NCI-H2196 treated with DMSO at 0.1 percent for 48 hours (cell line): Measurements from ENCODE around the gene KRT3.

Source experiments
- DNase-seq: peaks from one replicate; lab custom pipeline; 2025; ENCODE audit not compliant: unreplicated experiment; lab: John Stamatoyannopoulos, UW

Gene KRT3

DNA sequence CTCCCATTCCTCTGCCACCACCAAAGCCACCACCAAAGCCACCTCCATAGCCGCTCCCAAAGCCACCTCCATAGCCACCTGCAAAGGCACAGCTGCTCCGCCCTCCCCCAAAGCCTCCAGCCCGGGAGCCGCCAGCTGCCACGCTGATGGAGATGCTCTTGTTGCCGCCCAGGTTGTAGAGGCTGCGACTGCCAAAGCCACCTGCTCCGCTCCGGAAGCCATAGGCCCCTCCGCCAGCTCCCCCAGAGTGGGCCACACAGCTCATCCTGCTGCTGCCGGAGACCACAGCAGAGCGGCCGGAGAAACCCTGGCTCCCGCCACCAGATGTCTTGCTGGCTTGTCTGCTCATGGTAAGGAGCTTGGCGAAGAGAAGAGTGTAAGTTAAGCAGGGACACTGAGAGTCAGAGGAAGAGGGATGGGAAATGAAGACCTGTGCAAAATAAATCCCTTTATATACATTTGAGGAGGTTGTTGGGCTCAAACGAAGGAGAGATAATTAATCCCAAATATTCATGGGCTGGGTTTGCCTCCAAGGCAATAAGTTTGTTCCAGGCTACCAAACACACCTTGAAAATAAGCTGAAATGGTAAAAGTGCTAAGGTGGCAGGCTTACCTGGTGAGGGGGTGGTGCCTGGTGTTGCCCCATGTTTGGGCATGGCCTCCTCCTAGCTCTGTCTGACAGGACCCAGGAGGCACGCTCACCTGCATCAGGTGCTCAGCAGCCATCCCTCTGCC is at the start of gene KRT3:
KRT3 (minus strand) TSS at position 424 of the 735 bp plus-strand sequence; CDS start at position 349, 75 bp downstream.
- no peak for DNase-seq

GRCh38 chr12:52844386-52844785 is 48.5 kb upstream of the KRT3 start:
- no peak for DNase-seq

DNA sequence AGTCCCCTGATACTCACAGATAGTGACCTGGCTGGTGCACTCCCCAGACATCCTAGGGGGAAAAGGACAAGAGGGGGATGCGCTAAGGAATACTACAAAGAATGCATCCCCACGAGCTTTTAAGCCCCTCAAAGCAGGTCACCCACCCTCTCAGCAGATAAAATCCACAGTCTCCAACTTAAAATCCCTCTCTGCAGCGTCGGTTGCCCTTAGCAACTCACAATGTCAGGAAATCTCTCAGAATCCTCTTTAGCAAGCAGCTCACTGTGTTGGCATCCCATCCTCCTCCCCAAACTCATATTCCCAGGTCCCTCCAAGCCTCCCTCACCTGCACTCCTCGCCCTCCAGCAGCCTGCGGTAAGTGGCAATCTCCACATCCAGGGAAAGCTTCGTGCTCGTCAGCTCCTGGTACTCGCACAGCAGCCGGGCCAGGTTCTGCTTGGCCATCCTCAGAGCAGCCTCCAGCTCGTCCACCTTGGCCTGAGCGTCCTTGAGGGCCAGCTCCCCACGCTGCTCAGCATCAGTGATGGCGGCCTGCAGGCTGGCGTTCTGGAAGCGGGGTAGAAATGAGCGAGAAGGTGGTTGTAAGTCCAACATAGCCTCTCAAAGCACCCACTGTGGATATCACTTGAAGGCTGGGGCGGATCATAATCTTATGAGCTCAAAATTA is 43.7 kb upstream of the KRT3 start:
- no peak for DNase-seq

GRCh38 chr12:52838609-52839435 is 42.9 kb upstream of the KRT3 start:
- no peak for DNase-seq

DNA sequence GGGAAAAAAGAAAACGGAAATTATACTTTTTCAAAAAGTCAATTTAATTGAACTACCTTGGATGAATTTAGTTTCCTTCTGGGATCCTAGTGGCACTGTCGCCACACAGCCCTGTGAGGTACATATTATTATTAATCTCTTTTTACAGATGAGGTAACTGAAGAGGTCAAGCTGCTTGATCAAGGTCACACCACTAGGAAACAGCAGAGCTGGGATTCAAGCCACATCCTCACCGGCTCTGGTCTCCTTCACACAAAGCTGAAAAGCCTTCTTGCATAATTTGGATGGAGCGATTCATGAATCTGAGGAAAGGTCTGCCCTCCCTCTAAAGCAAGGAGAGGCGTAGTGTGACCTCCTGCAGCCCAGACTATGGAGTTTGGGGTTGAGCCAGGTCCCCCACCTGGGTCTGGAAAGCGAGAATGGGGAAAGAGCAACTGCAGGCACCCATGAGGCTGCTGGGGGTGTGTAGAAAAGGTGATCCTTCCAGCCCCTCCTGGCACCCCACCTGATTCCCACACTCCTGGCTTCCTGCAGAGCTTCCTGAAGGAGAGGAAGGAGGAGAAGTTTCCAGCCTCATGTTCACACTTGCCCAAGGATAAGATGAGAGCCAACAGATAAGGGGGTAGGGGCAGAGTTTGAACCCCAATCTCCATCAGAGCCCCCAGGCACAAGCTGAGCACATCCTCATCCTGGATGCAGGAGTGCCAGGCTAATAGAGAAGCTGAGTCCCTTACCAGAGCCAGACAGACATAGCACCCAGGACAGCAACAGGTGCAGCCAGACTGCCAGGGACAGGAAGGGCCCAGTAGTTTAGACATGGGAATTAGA is 42.1 kb upstream of the KRT3 start:
- DNase-seq, result no peak

DNA sequence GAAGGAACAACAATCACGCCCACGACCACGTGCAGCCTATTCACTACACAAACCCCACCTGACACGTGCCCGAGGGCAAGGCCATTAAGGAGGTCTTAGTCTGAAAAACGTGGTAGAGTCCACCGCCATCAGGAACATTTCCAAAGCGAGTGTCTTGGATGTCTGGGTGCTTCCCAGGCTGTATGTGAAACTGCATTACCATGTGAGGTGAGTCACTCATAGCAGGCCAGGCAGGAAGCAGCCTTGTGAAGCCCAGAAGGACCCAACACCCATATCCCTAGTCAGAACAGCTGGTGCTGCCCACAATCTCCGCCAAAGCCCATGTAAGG is 41.5 kb upstream of the KRT3 start:
- DNase-seq, result no peak

- no peak for DNase-seq
Measured at GRCh38 chr12:52836491-52837412, 40.8 kb upstream of the KRT3 start.

GRCh38 chr12:52836042-52836466 is 40.1 kb upstream of the KRT3 start:
- no peak for DNase-seq

DNA sequence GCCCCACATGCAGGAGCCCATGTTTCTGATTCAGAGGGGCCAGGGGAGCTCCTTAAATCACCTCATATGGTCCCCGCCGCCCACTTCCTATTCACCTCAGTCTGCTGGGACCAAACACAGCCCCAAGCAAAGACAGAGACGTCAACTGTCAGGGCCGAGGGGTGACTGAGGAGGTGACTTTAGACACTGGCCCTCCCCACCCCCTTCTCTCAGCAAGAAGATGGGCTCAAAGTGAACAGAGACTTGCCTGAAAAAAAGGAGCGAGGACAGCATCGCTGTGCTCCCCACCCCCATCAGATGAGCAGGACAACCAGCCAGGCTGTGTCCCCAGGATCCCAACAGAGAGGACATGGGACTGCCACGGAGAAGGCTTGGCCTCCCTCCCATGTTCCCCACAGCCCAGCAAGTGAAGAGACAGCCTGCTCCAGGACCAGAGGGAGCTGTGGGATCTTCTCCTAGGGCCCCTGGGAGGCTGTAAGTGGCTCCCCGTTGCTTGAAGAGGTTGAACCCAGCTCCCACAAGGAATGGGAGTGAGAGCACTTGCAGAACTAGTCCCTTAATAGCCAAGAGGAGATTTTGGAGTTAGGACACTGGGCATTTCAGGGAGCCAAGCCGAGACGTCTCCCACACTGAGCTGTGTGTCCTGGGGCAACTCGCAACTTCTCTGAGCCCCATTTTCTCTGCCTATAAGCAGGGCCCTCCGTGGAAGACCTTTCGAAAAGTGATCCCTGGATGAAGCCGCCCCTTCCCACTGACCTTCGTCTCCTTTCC is 39.5 kb upstream of the KRT3 start:
- no peak for DNase-seq

DNA sequence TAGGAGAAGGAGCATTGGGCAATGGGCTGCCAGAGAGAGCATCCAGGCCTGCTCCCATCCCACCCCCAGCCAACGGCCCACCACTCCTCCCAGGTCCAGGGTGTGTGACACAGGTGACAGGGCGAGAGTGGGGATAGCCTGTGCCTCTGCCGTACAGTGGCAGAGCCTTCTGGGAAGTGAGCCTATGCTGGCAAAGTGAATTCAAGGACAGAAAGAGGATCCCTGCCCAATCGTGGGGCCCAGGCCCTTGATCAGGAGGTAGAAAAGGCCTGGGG is 38.7 kb upstream of the KRT3 start:
- DNase-seq, result no peak

DNA sequence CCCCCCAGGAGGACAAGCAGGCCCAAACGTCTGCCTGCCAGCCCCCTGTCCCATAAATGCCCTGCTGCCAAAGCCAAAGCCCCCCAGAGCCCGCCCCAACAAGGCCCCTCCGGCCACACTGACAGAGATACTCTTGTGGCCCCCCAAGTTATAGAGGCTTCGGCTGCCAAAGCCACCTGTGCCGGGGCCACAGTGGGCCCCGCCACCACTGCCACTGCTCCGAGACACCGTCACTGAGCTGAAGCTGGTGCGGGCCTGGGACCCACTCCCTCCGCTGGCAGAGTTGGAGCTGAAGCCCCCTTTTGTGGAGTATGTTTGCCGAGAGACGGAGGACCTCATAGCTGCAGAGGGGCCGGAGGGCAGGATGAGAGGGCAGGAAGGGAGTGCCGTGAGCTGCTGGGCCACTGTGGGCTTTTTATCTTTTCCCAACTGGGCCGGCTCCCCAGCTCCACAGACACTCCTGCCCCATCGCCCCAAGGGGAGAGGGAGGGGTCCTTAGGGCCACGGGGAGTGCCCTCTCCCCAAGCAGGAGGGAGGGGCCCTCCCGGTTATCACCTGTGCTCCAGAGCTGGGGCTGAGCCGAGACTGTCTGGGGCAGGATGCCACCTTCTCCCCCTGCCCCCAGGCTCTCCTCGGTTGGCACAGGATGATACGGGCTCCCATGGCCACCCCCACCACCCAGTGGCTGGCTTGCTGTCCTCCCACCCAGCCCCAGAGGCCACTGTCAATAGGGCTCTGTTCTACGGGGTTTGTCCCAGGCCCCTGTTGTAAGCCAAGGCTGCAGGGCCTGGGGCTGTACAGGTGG is 38.2 kb upstream of the KRT3 start, which contains the start of gene KRT79:
KRT79 (minus strand) TSS at position 390 of the 805 bp plus-strand sequence; CDS start at position 339, 51 bp downstream.
- DNase-seq, result no peak

DNA sequence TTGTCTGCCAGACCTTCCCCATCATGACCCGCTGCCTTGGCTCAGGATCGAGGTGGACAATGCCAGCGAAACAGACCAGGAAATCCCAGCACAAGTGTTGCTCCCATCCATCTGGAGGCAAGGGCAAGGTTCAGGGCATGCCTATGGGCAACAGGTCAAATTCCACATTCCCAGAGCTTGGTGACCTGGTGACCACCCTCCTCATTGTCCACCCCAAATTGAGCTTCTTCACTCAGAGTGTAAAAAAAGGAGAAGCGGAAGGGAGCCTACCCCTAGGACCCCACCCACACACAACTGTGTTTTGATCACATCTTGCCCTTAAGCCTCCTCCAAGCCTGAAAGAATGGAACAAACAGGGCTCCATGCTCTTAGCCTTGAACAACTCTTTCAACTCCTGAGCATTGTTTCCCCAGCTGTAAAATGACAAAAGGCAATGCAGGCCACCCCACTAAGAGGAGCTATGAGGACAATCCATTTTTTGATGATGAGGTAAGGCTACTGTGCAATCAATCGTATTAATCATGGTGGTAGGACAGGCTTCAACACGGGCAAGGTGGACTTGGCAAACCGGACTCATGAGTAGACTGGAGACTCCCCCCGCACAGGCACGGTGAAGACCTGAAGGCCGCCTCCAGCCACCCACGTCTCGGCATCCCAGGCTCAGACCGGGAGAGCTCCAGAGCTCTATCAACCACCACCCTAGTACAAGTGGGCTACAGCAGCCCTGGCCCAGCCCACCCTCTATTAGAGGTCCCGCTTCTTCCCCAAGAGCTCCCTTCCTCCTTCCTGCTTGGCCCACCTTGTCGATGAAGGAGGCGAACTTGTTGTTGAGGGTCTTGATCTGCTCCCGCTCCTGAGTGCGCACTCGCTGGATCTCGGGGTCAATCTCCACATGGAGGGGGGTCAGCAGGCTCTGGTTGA is 37.3 kb upstream of the KRT3 start:
- no peak for DNase-seq

DNA sequence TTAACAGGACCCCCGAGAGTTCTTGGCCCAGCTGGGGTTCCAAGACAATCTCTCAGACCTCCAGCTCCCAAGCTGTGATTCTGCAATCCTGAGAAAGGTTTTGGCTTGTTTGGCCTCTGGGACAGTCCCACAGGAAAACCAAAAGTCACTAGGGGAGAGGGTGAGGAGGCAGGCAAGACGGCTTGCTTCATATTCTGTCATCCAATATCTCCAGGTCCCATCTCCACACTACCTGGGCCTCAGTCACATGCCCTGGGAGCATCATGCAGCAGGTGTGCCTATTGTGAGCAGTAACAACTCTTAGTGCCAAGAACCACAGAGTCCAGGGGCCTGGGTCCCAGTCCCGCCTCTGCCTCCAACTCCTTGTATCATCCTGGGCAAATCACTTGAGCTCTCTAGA is 36.5 kb upstream of the KRT3 start:
- DNase-seq, result no peak

- no peak for DNase-seq
Measured at GRCh38 chr12:52831251-52831650, 35.3 kb upstream of the KRT3 start.

DNA sequence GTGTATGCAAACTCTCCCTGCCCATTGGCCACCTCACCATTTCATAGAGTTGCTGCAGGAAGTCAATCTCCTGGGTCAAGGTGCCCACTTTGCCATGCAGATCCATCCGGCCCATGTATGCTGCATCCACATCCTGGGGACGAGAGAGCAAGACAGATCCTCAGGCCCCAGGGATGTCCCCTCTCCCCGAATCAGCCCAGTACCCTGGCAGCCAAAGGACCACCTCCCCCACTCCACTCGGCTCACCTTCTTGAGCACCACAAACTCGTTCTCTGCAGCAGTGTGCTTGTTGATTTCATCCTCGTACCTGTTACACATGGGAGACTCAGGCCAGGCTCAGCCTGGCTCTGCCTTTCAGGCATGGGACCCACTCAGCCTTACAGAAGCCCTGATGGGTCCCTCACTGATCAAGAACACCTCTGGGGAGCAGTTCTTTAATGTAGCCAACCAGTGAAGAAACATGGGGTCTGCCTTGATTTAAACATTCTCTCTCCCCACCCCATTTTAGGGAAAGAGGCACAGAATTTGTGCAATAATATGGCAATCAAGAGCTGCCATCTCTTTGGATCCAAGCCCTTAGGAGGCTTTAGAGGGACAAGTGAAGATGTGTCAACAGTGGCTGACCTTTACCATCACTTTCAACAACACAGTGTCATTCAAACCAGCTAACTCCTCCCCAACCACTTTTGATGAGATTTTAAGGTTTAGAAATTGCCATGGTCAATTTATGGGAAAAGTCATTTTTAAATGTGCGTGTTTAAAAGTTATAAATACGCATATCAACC is 34.3 kb upstream of the KRT3 start:
- no peak for DNase-seq

DNA sequence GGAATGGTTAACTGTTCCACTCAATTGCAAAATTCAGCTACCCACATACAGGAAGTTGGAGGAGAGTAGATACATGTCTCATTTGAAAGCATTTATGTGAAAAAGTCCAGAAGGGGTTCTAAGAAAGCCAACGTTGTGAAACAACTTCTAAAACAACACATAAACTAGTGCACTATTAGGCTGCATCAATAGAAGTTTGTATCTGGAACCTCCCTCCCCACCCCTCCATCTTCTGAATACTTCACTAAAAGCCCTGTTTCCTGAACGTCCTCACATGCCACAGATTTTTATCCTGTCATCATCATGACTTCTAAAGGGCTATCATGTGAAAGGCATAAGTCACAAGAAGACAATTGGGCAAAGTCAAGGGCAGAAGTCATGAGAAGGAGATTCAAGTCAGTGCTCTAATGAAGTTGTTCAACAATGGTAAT is 32.7 kb upstream of the KRT3 start:
- DNase-seq, result no peak

GRCh38 chr12:52828156-52828555 is 32.2 kb upstream of the KRT3 start:
- DNase-seq, result no peak
